Measurements from ENCODE around the gene IFIT2. TPM values are rescaled to one million over a fixed set of nuclear protein-coding genes. Genes with fewer than 3 reads are reported as not detected.

Gene IFIT2
- total and polyA plus RNA-seq, 3 experiments from 2014 or later: 1.3 to 7.1 (median 1.5) TPM

DNA sequence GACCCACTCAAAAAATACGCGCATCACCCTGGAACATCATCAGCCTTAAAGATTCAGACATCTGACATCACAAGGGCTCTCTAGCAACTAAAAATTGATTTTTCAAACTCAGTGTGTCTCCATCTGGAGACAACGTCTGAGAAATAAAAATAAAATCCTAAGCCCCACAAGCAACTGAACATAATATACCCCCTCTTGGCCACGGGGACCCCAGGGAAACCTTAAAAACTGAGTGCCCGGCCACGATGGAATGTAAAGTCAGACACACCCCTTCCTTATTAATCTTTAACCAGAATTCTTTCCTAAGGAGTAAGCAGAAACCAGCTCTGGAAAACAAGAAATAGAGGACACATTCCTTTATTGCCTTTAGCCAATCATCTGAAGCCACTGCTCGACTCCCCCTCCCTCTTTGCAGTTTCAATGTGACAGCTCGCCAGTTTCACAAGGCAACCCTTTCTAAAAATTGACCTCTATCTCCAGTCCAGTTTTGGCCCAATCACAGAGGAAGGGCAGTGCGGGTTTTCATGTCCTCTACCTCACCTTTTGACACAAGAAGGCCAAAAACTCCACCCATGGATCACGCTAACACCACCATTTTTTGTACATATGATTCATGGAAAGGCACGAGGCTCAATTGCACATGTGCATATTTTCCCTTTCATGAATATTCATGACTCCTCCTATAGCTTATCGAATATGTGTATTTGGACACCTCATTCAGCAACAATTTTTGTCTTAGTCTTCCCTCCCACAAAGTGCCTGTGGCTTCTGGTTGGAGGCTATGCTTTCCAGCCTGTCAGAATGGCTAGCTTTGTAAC is 50.1 kb downstream of the IFIT2 start:
- Histone ChIP-seq H3K36me3 (ENCODE audit: insufficient read depth, low read length) (no peaks in the 10 kb centered on the region), H3K9me3 (ENCODE audit: low read length) (no peaks in the 10 kb centered on the region), H3K27ac (ENCODE audit: low read depth, low read length) (no peak overlapping the region), H3K4me1 (ENCODE audit: insufficient read depth, low read length) (no peaks in the 10 kb centered on the region), H3K4me3 (ENCODE audit: low read length) (no peak overlapping the region), H3K27me3 (ENCODE audit: insufficient read depth, low read length, poor library complexity, severe bottlenecking) (no peaks in the 10 kb centered on the region)
- ChIA-PET POLR2A (no interaction called here), CTCF (no interaction called here)
- Mint-ChIP-seq H3K27ac (no peak overlapping the region), H3K4me1 (no peaks in the 10 kb centered on the region), H3K36me3 (peaks cover 0 to 4% (median 4%) of the 10 kb centered on the region in 3 donors), H3K27me3 (peaks cover 26 to 46% of the 10 kb centered on the region in 2 donors), H3K4me3 (no peak overlapping the region), H3K9me3 (peaks cover 0 to 5% (median 0%) of the 10 kb centered on the region in 5 donors)
- DNase-seq: no peak

DNA sequence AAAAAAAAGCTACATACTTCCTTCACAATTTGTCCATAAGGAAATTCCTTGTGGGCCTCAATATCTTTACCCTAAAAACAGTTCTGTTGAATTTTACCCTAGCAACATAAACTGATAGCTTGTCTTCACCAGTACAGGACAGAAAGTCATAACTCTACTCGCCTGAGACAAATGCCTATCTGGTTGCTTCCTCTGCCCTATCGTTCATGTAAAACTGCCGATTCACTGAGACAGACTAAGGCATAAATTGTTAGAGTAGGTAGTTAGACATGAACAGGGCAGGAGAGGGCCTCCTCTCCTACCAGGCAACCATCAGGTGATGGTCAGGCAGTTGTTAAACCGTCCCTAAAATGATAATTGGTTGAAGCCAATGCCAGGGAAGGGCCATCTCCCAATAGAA is 51.0 kb downstream of the IFIT2 start:
- Histone ChIP-seq H3K4me1 (ENCODE audit: insufficient read depth, low read length) (no peaks in the 10 kb centered on the region), H3K27ac (ENCODE audit: low read depth, low read length) (no peak overlapping the region), H3K27me3 (ENCODE audit: insufficient read depth, low read length, poor library complexity, severe bottlenecking) (no peaks in the 10 kb centered on the region), H3K36me3 (ENCODE audit: insufficient read depth, low read length) (no peaks in the 10 kb centered on the region), H3K4me3 (ENCODE audit: low read length) (no peak overlapping the region), H3K9me3 (ENCODE audit: low read length) (no peaks in the 10 kb centered on the region)
- Mint-ChIP-seq H3K4me1 (no peaks in the 10 kb centered on the region), H3K4me3 (no peak overlapping the region), H3K36me3 (peaks cover 0 to 4% (median 4%) of the 10 kb centered on the region in 3 donors), H3K9me3 (peaks cover 0 to 5% (median 0%) of the 10 kb centered on the region in 5 donors), H3K27ac (no peak overlapping the region), H3K27me3 (peaks cover 26 to 44% of the 10 kb centered on the region in 2 donors)
- CTCF ChIA-PET: no interaction called here
- DNase-seq: no peak
- POLR2A ChIA-PET: no interaction called here

DNA sequence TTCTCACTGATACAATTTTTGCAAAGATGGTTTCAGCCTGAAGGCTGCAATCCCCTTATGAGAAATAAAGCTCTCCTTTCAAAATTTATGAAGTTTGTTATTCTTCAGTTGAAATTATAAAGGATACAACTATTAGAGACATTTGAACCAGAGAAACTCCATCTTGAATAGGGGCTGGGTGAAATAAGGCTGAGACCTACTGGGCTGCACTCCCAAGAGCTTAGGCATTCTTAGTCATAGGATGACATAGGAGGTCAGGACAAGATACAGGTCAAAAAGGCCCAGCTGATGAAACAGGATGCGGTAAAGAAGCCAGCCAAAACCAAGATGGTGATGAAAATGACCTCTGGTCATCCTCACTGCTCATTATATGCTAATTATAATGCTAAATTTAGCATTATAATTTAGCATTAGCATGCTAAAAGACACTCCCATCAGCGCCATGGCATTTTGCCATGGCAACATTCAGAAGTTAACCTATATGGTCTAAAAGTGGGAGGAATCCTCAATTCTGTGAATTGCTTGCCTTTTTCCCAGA is 53.6 kb downstream of the IFIT2 start:
- no peak overlapping the region for H3K27ac Mint-ChIP-seq
- POLR2A ChIA-PET: no interaction called here
- no peaks in the 10 kb centered on the region for H3K36me3 ChIP-seq (ENCODE audit: insufficient read depth, low read length)

DNA sequence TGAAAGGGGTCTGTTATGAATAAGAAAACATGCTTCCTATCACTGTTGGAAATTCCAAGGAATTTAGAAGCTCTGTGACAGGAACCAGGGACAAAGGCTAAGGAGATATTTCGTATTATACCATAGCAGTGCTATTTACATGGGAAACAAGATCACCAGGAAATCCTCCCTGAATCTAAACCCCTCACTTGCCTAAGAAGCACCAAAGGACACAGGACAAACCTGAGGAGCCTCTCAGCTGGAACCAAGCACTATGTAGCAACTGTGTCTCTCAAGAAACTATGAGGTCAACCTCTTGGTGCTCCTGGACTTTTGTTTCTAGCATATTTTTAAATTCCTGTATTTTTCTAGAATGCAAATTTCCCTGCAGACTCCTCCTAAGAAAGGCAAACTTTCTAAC is 55.2 kb downstream of the IFIT2 start:
- peaks cover 16 to 34% of the 10 kb centered on the region in 2 donors for H3K27me3 Mint-ChIP-seq
- no peaks in the 10 kb centered on the region for H3K4me1 Mint-ChIP-seq

More for the DNA sequence above, 53.6 kb downstream of the IFIT2 start:
- no peaks in the 10 kb centered on the region for H3K9me3 ChIP-seq (ENCODE audit: low read length)
- peaks cover 0 to 4% (median 2%) of the 10 kb centered on the region in 3 donors for H3K36me3 Mint-ChIP-seq
- H3K27ac ChIP-seq (ENCODE audit: low read depth, low read length): no peak overlapping the region
- no peak overlapping the region for H3K4me3 ChIP-seq (ENCODE audit: low read length)
- no peak overlapping the region for H3K4me3 Mint-ChIP-seq
- DNase-seq: no peak
- H3K27me3 Mint-ChIP-seq: peaks cover 19 to 38% of the 10 kb centered on the region in 2 donors
- H3K4me1 ChIP-seq (ENCODE audit: insufficient read depth, low read length): no peaks in the 10 kb centered on the region
- CTCF ChIA-PET: no interaction called here
- H3K4me1 Mint-ChIP-seq: no peaks in the 10 kb centered on the region
- peaks cover 0 to 5% (median 0%) of the 10 kb centered on the region in 5 donors for H3K9me3 Mint-ChIP-seq
- no peaks in the 10 kb centered on the region for H3K27me3 ChIP-seq (ENCODE audit: insufficient read depth, low read length, poor library complexity, severe bottlenecking)

DNA sequence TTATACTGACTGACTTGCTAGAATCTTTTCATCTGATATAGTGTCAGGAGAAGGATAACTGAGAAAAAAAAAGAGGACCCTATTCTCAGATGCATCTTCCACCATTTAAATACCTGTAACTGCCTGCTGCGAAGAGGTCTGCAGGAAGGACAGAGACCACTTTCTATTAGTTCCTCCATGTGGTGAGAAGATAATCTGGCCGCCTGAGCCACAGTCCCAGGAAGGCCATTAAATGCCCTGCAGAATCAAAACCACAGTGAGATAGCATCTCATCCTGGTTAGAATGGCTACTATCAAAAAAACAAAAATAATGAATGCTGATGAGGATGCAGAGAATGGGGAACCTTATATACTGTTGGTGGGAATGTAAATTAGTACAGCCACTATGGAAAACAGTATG is 56.1 kb downstream of the IFIT2 start:
- DNase-seq: no peak
- Mint-ChIP-seq H3K27ac (no peak overlapping the region), H3K9me3 (peaks cover 0 to 5% (median 0%) of the 10 kb centered on the region in 5 donors), H3K4me1 (no peaks in the 10 kb centered on the region), H3K36me3 (peaks cover 0 to 4% (median 2%) of the 10 kb centered on the region in 3 donors), H3K4me3 (no peak overlapping the region), H3K27me3 (peaks cover 12 to 28% of the 10 kb centered on the region in 2 donors)
- Histone ChIP-seq H3K27ac (ENCODE audit: low read depth, low read length) (no peak overlapping the region), H3K36me3 (ENCODE audit: insufficient read depth, low read length) (no peaks in the 10 kb centered on the region), H3K4me1 (ENCODE audit: insufficient read depth, low read length) (no peaks in the 10 kb centered on the region), H3K4me3 (ENCODE audit: low read length) (no peak overlapping the region), H3K9me3 (ENCODE audit: low read length) (no peaks in the 10 kb centered on the region), H3K27me3 (ENCODE audit: insufficient read depth, low read length, poor library complexity, severe bottlenecking) (no peaks in the 10 kb centered on the region)
- ChIA-PET POLR2A (no interaction called here), CTCF (no interaction called here)

More for the DNA sequence above, 55.2 kb downstream of the IFIT2 start:
- Histone ChIP-seq H3K4me3 (ENCODE audit: low read length) (no peak overlapping the region), H3K36me3 (ENCODE audit: insufficient read depth, low read length) (no peaks in the 10 kb centered on the region), H3K9me3 (ENCODE audit: low read length) (no peaks in the 10 kb centered on the region), H3K4me1 (ENCODE audit: insufficient read depth, low read length) (no peaks in the 10 kb centered on the region), H3K27me3 (ENCODE audit: insufficient read depth, low read length, poor library complexity, severe bottlenecking) (no peaks in the 10 kb centered on the region), H3K27ac (ENCODE audit: low read depth, low read length) (no peak overlapping the region)
- ChIA-PET CTCF (no interaction called here), POLR2A (no interaction called here)
- H3K4me3 Mint-ChIP-seq: no peak overlapping the region
- peaks cover 0 to 4% (median 2%) of the 10 kb centered on the region in 3 donors for H3K36me3 Mint-ChIP-seq
- peaks cover 0 to 5% (median 0%) of the 10 kb centered on the region in 5 donors for H3K9me3 Mint-ChIP-seq
- no peak overlapping the region for H3K27ac Mint-ChIP-seq
- no peak for DNase-seq

Other genes with a start within 250 kb of the IFIT2 start
- gene CH25H, start 94.7 kb upstream of the IFIT2 start, total RNA-seq: not detected
- 0.24 TPM for gene CH25H, start 94.7 kb upstream of the IFIT2 start, polyA plus RNA-seq
- gene LIPA, start 50.3 kb upstream of the IFIT2 start, total RNA-seq: 10 to 100 TPM; 22.9 to 23.9 TPM
- 98.0 TPM for gene LIPA, start 50.3 kb upstream of the IFIT2 start, polyA plus RNA-seq
- gene IFIT3, start 26.0 kb downstream of the IFIT2 start, total RNA-seq: under 1 TPM; 0.35 to 0.63 TPM
- 3.7 TPM for gene IFIT3, start 26.0 kb downstream of the IFIT2 start, polyA plus RNA-seq
- not detected for gene IFIT1B, start 76.0 kb downstream of the IFIT2 start, total RNA-seq
- 0.14 TPM for gene IFIT1B, start 76.0 kb downstream of the IFIT2 start, polyA plus RNA-seq
- gene IFIT1, start 90.6 kb downstream of the IFIT2 start, total RNA-seq: under 1 TPM; 0.39 to 0.71 TPM
- 4.1 TPM for gene IFIT1, start 90.6 kb downstream of the IFIT2 start, polyA plus RNA-seq
- 1 to 10 TPM; 6.2 to 6.5 TPM for gene IFIT5, start 112.5 kb downstream of the IFIT2 start, total RNA-seq
- 7.9 TPM for gene IFIT5, start 112.5 kb downstream of the IFIT2 start, polyA plus RNA-seq
- gene SLC16A12, start 233.5 kb downstream of the IFIT2 start, total RNA-seq: not detected
- not detected for gene SLC16A12, start 233.5 kb downstream of the IFIT2 start, polyA plus RNA-seq

All from CD8-positive, alpha-beta memory T cell (primary cell).